Left hindlimb (tissue), 1 donor: ENCODE data around the gene GNA15.
"Not testable (repeated sequence)": the region's sequence is repeated elsewhere in the genome, so short reads cannot be mapped to it uniquely, and the experiment has no call there.

Source experiments
- DNase-seq: peaks from one replicate; pipeline ENCODE4 v3.0.0-alpha.2; 2018

Gene GNA15

GRCh38 chr19:3150739-3151329, 15.0 kb downstream of the GNA15 start:
- no peak for DNase-seq

- DNase-seq, result no peak
These were observed 16.0 kb downstream of the GNA15 start for GRCh38 chr19:3151563-3152418.

DNA sequence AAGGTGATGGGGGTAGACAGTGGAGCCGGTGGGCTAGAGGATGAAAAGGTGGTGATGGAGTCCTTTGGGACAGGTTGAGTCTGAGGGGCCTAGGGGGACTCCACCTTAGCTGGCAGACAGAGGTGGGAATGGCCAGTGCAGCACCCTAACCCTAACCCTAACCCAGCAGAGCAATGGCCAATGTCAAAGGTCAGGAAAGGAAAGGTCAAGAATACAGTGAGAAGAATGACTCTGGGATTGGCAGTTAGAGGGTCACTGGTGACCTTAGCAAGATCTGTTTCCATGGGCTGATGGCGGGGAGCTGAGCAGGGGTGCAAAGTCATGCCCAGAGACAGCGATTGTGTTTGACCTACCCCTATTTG, 16.6 kb downstream of the GNA15 start:
- no peak for DNase-seq

- DNase-seq, result no peak
These were observed 17.7 kb downstream of the GNA15 start for GRCh38 chr19:3153286-3154230.

DNA sequence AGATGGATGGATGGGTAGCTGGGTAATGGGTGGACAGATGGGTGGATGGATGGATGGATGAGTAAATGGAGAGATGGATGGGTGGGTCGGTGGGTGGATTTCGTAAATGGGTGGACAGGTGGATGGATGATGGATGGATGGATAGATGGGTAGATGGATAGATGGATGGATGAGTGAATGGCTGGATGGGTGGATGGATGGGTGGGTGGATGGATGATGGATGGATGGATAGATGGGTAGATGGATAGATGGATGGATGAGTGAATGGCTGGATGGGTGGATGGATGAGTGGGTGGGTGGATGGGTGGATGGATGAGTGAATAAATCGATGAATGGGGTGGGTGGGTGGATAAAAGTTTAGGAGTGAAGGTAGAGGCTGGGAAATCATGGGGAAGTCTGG, 18.6 kb downstream of the GNA15 start:
- not testable (repeated sequence) for DNase-seq

DNA sequence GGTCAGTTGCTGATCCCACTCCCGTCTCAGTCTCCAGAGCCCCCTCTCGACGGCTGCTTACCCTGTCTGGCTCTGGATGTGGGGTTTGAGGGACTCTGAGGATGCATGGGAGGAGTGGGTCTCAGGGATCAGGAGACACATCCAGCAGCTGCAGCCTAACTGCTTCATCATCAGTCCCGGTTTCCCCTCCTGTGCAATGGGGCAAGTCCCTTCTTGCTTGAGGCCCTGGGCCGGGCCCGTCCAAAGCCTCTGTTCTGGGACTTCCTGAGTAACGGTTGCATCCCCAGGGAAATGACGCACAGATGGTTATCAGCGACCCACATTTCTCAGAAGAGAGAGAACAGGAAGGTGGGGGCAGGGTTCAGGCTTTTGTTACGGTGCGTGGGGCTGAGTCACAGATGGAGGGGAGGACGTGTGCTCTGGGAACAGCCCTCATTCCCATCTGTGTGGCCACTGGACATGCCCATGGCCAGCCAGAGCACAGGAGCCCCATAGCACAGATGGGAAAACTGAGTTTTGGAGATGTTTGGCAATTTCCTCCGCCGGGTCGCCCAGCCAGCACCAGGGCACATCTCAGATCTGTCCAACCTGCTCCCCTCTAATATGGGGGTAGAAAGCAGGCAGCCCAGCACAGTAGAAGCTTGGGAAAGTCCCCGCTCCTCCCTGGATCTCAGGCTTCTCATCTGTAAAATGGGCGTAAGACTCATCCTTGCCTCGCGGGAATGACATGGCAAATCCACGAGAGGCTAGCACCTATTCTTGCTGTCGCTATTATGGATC, 19.3 kb downstream of the GNA15 start:
- DNase-seq, result no peak

DNA sequence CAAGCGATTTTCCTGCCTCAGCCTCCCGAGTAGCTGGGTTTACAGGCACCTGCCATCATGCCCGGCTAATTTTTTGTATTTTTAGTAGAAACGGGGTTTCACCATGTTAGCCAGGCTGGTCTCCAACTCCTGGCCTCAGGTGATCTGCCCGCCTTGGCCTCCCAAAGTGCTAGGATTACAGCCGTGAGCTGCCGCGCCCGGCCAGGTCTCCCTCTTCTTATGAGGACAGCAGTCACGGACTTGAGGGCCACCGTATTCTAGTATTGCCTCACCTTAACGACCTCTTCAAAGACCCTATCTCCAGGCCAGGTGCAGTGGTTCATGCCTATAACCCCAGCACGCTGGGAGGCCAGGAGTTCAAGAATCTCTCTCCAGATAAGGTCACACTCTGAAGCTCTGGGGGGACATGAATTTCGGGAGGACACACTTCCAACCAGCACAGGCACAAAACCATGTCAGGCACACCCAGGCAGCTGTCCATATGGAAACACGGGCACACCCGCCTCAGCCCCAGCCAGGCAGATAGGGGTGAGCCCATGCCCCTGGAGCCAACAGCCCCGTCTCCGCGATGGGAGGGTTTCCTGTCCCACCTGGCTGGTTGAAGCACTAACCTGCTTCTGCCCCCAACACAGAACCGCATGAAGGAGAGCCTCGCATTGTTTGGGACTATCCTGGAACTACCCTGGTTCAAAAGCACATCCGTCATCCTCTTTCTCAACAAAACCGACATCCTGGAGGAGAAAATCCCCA, 21.4 kb downstream of the GNA15 start:
- no peak for DNase-seq

GRCh38 chr19:3159565-3159964, 23.7 kb downstream of the GNA15 start:
- DNase-seq, result no peak

GRCh38 chr19:3160219-3160618, 24.4 kb downstream of the GNA15 start:
- DNase-seq, result no peak

DNA sequence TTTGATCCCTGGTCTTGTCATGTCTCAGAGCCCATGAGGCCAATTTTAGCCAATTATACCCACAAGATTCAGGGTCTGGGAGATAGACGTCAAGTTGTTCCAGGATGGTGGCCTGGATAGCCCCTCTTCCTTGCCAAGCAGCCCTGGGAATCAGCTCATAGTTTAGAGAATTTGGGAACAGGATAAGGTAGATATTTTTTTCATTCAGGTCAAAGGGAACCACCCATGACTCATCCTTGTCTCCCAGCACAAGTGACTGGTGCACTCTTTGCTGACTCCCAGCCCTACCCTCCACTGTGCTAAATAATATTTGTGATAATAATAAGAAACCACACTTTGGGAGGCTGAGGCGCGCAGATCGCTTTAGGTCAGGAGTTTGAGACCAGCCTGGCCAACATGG, 25.6 kb downstream of the GNA15 start:
- no peak for DNase-seq

- no peak for DNase-seq
These were observed 26.8 kb downstream of the GNA15 start for GRCh38 chr19:3162418-3163229.

- no peak for DNase-seq
These were observed 27.5 kb downstream of the GNA15 start for GRCh38 chr19:3163230-3163886.

DNA sequence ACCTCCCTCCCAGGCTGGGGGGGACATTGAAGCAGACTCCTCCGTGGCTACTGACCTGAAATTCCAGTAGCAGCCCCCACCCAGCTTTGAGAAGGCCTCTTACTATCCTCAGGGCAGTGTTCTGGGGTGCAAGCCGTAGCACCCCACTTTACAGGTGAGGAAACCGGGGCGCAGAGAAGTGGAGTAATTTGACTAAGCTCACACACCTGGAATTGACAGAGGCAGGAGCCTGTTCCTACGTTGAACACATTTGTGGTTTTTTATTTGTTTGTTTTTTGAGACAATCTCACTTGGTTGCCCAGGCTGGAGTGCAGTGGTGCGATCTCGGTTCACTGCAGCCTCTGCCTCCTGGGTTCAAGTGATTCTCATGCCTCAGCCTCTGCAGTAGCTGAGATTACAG, 28.1 kb downstream of the GNA15 start:
- no peak for DNase-seq

DNA sequence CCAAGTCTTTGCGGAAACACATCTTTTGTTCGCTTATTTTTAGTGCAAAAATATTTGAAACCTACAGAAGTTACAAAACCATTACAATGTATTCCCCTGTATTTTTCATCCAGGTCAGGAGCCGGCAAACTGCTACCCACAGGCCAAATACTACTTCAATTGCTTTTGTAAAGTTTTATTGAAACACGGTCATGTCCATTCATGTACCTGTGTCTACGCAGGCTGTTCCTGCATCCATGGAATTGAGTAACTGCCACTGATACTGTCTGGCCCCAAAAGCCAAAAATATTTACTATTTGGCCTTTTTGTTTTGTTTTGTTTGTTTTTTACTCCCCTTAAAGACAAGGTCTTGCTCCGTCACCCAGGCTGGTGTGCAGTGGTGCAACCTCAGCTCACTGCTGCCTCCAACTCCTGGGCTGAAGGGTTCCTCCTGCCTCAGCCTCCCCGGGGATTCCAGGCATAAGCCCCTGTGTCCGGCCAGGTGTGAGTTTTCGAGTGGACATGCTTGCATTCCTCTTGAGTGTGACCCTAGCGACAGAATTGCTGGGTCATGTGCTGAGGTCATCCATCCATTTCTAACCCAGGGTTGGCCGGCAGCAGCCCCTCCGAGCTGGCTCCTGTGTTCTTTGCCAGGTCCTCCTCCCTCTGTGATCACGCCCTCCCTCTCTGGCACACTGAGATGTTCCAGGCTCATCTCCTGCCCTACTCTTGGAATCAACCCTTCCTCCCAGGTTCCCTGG, 31.9 kb downstream of the GNA15 start:
- DNase-seq, result no peak

- no peak for DNase-seq
These were observed 36.2 kb downstream of the GNA15 start for GRCh38 chr19:3171894-3172672.

DNA sequence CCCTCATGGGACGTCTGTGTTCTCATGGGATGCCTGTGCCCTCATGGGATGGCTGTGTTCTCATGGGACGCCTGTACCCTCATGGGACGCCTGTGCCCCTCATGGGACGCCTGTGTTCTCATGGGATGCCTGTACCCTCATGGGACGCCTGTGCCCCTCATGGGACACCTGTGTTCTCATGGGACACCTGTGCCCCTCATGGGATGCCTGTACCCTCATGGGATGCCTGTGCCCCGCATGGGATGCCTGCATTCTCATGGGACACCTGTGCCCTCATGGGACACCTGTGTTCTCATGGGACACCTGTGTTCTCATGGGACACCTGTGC, 36.8 kb downstream of the GNA15 start:
- not testable (repeated sequence) for DNase-seq

- DNase-seq, result no peak
These were observed 40.2 kb downstream of the GNA15 start for GRCh38 chr19:3175781-3176714.
